Urothelium cell line (cell line): ENCODE data around the gene ESR2.

Source experiments
- DNase-seq: peaks from one replicate; pipeline ENCODE4 v3.0.0; 2011; ENCODE audit warnings: low spot score, mixed read lengths
- FAIRE-seq: peaks from 2 replicates; lab custom pipeline; 2011; peaks lifted over from hg19 to GRCh38; lab: Jason Lieb, UNC

ESR2 gene

DNA sequence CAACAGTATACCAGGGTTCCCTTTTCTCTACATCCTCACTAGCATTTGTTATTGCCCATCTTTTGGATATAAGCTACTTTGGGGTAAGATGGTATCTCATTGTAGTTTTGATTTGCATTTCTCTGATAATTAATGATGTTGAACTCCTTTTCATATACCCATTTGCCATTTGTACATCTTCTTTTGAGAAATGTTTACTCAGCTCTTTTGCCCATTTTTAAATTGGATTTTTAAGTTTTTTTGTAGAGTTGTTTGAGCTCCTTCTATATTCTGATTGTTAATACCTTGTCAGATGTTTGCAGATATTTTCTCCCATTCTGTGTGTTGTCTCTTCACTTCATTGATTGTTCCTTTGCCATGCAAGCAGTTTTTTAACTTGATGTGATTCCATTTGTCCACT, 22.2 kb downstream of the ESR2 start:
- DNase-seq (no peak), FAIRE-seq (no peak)

DNA sequence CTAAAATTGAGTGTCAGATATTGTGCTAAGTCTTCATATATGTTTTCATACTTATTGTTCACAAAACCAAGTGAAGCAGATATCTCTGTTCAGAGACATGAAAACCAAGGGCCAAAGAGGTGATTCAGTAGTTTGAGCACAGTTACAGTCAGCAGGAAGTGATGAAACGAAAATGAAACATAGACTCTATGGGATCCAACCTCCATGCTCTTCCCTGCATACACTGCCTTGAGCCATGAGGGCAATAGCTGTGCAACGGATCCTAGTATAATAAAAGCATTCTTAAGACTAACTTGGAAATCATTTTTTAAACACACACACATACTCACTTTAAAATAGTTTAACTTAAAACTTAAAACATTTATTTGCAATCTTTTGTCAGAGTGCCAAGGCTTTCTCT, 27.9 kb downstream of the ESR2 start:
- no peak for DNase-seq
- FAIRE-seq, result peak; percentile 89

DNA sequence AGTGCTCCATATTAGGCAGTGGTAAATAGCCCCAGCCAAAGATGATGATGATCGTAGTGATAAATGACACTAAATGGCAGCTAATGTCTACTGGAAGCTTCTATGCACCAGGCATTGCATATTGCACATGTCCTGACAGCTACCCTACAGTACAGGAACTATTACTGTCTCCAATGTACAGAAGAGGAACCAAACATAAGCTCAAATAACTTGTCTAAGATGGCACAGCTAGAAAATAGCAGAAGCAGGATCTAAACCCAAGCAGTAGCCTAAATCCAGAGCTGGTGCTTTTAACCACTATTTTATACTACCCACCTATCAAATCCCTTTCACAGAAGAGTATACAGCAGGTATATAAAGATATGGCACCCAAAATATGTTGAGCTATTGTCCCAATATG, 28.9 kb downstream of the ESR2 start:
- DNase-seq (no peak), FAIRE-seq (peak; percentile 87)

DNA sequence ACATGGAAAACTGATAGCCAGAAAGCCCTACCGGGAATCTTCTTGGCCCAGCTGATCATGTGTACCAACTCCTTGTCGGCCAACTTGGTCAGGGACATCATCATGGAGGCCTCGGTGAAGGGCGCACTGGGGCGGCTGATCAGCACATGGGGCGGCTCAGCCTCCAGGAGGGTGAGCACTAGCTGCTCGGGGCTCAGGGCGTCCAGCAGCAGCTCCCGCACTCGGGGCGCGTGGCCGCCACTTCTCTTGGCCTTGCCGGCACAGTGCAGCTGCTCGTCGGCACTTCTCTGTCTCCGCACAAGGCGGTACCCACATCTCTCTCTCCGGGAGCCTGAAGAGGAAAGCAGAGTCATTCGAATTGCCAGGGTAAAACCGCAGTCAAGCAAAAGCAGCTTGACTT, 33.8 kb downstream of the ESR2 start:
- FAIRE-seq, result peak; percentile 53

DNA sequence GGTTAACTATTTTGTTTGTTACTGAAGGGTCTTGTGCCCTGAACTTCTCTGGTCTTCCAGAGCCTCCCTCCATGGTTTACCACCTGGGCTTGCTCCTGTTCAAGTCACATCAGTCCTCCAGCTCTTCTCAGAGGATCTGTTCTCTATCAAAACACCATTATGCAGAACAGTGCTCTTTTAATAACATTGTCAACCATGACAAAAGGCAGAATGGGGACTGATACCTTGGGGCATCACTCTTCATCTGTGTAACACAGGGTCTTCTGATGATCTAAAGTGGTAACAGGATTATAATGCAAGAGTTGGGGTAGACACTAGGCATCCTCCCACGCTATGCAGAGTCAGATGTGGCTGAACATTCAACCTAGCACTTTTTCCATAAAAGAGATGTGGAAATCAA, 38.4 kb downstream of the ESR2 start:
- DNase-seq, result no peak
- FAIRE-seq, result peak; percentile 67

More for the DNA sequence above, 33.8 kb downstream of the ESR2 start:
- DNase-seq, result no peak

DNA sequence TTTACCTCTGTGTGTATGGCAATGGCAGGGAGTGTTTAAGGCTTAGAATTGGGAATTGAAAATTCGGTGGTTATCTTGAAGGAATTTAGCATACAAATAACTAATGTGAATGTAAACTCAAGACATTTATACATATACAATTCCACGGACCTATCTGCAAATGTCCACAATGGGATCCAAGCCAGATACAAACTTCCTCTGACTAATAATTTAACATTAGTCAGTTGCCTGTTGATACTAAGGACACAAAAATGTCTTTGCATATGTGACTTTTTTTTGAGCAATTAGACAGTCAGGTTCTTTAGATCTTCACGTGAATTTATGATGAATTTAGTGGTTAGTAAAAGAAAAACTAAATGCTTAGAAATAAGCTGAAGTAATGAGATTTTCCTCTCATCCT, 40.5 kb downstream of the ESR2 start:
- no peak for DNase-seq
- peak; percentile 82 for FAIRE-seq

DNA sequence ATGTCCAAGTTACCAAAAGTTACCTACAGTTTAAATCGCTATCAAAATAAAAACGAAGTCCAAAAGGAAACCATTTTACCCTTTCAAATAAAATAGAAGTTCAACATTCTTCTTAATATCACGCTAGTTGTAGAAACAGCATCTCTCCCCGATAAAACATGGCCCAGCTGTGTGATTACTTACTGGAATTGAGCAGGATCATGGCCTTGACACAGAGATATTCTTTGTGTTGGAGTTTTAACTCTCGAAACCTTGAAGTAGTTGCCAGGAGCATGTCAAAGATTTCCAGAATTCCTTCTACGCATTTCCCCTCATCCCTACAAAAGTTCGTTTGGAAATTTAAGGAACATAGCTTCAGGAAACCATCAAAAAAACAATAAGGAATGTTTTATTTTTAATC, 44.8 kb downstream of the ESR2 start:
- FAIRE-seq, result no peak

DNA sequence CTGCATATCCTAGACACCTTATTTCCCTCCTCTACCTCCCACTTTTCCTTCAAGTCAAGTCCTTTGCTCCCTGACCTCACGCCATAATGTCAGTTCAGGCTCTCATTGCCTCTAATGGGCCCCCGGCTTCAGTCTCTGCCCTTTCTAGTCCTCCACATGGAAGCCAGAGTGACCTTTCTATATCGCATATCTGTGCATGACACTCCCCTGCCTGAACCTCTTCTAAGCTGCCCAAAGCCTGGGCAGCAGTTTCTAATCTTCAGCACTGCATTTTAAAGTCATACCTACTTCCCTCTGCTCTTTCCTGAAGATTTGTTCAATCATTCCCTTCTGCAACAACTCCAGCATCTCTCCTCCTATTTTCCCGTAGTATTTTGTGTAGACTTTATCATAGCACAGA, 45.5 kb downstream of the ESR2 start:
- DNase-seq (no peak), FAIRE-seq (peak; percentile 68)

More for the DNA sequence above, 44.8 kb downstream of the ESR2 start:
- no peak for DNase-seq

DNA sequence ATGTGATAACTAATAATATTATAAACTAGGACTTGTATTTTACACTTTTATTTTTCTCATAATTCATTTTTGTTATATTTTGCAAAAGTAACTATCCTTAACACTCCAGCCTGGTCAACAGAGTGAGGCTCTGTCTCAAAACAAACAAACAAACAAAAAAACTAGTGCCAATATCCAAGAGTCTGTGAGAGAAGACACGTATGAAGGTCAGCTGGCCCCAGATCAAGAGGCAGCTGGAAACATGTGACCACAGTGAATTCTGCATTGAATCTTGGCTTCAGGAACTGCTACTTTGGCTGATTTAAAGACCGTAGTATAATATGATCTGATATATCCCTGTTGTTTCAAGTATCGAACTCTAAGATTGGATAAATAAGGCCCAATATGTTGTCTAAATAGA, 47.0 kb downstream of the ESR2 start:
- no peak for FAIRE-seq
- no peak for DNase-seq

DNA sequence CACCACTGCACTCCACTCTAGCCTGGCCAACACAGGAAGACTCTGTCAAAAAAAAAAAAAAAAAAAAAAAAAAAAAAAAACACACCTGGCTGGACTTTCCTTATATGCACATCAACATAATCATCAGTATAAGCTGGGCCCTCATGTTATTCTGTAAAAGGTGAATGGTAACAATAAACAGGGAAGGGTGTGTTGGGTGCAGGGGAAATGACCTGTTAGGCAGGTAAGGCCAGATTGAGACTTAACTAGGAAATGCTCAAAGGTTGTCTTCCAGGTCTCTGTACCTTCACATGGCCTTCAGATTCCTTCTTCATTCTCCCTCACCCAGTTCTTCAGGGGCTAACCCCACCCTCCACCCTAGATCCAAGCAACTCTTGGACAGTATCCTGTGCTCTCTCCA, 47.5 kb downstream of the ESR2 start:
- no peak for DNase-seq

DNA sequence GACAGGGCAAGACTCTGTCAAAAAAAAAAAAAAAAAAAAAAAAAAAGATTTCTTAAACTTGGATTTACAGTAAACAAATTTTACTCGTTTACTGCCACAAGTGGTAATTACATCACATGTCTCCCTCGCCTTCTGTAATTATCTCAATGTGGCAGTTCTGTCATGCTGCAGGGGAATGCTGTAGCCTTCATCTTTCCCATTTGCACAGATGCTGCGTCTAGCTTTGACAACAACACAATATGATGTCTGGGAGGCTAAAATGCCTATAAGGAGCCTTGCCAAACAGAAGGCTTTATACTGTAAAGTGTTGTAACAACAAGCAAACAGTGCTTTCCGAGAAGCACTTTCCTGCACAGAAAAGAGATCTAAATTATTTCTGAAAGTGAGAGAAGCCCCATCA, 48.7 kb downstream of the ESR2 start:
- FAIRE-seq, result no peak
- no peak for DNase-seq

More for the DNA sequence above, 47.5 kb downstream of the ESR2 start:
- no peak for FAIRE-seq

DNA sequence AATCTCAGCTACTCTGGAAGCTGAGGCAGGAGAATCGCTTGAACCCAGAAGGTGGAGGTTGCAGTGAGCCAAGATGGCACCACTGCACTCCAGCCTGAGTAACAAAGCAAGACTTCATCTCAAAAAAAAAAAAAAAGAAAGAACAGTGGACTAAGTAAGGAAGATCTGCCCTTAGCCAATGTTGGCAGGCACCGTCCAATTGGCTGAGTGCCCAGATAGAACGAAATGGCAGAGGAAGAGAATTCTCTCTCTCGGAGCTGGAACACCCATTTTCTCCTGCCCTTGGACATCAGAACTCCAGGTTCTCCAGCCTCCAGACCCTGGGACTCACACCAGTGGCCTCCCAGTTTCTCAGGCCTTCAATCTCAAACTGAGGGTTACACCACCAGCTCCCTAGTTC, 49.9 kb downstream of the ESR2 start:
- DNase-seq, result no peak
- no peak for FAIRE-seq

DNA sequence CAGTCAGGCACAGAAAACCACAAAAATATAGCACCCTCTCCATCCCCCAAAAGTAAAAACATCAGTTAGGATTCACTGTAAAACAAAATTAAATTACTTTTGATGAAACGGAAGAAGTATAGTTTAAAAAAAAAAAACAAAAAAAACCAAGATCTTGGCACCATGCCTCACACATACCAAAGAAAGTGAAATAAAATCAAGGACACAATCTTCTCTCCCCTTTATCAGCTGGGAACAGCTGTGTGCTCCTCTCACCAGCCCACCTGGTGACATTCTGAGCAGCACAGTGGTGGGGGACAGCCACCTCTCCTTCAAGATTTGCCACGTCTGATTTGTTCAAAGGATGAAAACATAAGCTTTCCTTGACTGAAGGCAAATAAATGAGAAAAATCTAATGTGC, 55.5 kb downstream of the ESR2 start:
- FAIRE-seq, result no peak
- DNase-seq, result no peak

DNA sequence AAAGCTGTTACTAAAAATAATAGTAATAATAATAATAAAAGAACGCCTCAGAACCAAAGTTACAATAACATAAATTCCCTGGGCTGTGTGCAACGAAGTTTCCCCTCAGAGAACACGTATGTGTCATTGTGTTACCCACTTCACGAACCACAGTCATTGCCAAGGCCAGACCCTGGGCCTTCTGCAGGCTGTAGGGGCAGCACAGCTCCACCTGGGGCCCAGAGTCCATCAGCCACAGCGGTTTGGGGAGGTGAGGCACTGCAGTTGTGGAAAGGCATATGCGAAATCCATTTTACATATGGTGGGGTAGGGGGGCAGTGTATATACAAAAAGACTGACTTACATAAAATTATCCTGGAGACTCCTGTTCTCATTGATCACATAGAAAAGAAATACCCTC, 56.1 kb downstream of the ESR2 start:
- no peak for DNase-seq

DNA sequence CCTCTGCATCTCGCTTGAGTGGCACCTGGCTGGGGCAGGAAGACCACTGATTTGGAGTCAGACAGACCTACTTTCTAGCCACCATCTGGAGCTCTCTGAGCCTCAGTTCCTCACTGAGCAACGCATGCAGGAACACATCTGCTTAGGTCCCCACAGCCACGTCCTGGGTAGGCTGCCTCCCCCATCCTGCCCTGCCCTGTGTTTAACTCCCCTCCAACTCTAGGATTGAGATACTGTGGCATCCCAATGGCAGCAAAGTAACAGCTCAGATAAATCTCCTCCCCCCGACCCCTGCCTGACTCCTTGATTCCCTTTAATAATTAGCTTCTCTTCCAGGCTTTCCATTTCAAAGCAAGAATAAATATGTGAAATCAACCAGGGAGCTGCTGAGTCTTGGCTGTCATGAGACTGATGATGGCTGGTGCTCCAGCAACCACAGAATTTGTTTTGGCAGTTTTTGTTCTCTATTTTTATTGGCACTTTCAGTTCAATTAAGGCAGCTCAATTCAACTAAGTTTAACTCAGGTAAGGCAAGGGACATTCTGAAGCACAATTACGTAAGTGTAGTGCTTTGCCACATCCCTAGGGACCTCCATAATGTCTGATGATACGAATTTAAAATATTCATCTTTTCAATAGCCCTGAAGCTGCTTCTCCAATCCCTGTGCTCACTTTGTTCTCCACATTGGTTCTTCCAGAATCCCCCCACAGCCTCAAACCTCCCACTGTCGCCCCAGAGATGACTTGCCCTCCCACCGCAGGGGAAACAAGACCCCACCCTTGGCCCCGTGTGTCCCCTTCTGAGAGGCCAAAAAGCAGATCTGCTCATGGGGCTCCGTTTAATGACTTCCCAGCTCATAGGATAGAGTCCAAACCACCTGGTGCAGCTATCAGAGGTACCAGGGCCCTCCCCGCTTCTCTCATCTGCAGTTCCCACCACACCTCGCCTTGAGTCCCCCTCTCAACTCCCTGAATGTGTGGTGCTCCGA, 58.2 kb downstream of the ESR2 start:
- FAIRE-seq, result no peak
- DNase-seq, result no peak

More for the DNA sequence above, 56.1 kb downstream of the ESR2 start:
- peak; percentile 27 for FAIRE-seq

DNA sequence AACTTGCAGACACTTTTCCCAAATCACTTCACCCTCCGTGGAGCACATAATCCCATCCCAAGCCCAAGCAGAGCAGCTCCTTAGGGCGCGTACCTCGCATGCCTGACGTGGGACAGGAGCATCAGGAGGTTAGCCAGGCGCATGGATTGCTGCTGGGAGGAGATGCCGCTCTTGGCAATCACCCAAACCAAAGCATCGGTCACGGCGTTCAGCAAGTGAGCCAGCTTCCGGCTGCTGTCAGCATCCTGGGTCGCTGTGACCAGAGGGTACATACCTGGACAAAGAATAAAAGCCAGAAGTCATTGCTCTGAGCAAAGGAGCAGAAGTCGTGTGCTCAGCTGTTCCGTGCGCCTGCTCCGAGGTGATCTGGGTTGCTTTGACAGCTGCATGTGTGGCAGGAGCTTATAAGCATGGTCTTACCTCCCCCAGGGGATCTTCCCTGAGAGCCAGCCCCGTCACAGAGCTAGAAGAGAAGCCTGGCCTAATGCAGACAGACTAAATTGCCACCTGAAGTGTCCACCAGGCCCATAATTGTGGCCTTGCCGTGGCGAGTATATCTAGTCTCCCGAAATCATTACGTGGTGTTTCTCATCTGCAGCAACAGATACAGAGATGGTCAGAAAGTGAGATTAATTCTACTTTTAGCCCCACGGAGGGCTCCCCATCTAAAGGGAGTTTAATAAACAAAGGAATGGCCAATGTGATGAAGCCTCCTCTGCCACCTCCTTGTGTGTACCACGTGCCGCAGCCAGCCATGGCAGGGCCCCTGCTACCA, 59.1 kb downstream of the ESR2 start:
- DNase-seq, result peak; percentile 79
- FAIRE-seq, result peak; percentile 83

DNA sequence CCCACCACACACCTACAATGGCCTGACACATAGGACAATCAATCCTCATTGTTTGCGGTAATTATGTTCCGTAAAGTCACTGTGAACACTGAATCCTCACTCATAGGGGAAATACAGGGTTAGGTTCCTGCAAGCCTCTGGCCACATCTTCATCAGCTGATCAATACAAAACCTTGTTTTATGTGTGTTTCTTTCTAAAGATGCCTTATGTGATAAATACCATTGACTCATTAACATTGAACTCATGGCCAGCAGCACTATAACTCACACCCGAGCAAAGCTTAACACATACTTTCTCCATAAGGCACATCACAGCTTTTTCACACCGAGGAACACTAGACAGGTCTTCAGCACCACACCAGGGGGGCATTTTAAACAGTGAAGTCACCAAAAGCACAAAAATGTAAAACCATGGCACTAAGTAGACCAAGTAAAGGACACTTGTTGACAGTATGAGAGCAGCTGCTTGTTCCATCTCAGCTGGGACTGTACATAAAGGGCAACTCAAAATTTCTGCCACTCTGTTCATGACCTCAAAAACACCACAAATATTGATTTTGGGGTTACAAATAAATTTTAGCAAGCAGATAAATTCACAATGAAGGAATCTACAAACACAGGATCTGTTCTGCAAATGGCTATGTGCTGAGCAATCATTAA, 60.5 kb downstream of the ESR2 start:
- peak; percentile 74 for FAIRE-seq
- no peak for DNase-seq

DNA sequence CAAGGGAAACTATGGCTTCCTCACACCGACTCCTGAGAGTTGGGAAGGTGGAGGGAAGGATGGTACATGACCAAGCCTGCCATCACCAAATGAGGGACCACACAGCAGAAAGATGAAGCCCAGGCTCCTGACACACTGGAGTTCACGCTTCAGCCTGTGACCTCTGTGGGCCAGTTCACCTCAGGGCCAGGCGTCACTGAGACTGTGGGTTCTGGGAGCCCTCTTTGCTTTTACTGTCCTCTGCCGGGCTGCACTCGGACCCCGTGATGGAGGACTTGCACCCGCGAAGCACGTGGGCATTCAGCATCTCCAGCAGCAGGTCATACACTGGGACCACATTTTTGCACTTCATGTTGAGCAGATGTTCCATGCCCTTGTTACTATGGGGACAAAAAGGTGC, 61.2 kb downstream of the ESR2 start:
- FAIRE-seq, result peak; percentile 17

DNA sequence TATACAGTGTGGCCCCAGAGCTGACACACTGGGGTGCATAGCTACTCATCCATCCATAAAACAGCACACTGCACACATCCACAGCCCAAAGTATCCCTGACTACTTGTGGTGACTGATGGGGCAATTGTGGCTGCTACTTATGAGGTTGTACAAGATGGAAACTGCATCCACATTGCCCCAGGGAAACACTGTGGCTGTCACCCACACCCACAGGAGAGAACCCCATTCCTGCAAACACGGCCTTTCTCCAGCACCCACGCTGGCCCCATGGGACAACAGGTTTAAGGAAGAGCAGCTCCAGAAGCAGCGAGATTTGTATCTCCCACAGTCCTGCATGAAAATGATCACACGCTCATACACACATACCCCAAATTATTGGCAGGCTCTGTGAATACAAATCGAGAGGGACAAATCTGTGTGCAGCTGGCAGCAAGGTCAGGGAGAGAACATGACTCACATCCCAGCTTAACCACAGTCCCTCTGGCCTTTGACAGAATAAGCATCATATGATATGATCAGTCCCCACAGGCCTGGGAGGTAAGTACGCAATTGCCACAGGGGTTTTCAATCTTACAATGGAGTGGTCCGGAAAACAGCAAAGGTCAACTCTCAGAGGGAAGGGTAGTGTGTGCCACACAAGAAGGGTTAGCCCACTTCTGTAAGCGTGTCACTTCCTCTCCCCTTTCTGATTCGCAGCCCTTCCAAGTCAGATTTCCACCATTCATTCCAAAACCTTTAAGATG, 61.9 kb downstream of the ESR2 start:
- DNase-seq (peak; percentile 73), FAIRE-seq (peak; percentile 97)

More for the DNA sequence above, 61.2 kb downstream of the ESR2 start:
- DNase-seq, result no peak

DNA sequence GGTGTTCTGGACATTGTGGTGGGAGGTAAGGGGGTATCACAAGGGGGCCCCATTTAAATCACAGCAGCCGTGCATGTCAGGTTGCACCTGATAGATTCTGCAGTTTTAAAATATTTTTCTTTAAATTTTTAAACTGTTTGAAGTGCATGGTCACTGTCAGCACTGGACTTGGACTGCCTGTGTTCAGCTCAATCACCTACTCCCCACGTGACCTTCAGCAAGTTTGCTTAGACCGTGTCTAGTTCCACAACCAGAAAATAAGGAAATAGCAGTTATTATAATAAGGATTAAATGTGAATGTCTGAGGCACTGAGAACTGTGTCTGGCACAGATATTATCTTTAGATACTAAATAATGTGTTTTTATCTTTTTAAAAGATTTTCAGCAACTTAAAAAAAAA, 64.7 kb downstream of the ESR2 start:
- no peak for DNase-seq
- peak; percentile 62 for FAIRE-seq
